ENCODE measurements around the gene NEU1.
A peak's percentile ranks its signal among the peaks of the same experiment; 100 is the strongest.

Gene NEU1

DNA sequence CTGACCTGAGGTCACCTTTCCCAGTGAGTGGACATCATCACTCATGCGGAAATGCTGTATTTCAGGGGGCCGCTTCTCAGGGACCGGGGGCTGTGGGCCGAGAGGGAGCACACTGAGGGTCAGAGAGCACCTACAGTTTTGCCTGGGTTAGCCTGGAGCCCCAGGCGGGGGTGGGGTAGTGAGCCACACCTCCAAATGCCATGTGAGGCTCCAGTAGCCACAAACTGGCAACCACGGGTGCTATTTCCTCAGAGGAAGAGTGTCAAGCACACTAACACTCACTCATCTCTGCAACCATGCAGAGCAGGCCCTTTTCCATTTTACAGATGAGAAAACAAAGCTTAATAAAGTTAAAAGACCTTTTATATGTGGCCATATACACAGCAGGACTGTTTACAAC is 30.2 kb upstream of the NEU1 start:
- no peak for DNase-seq

DNA sequence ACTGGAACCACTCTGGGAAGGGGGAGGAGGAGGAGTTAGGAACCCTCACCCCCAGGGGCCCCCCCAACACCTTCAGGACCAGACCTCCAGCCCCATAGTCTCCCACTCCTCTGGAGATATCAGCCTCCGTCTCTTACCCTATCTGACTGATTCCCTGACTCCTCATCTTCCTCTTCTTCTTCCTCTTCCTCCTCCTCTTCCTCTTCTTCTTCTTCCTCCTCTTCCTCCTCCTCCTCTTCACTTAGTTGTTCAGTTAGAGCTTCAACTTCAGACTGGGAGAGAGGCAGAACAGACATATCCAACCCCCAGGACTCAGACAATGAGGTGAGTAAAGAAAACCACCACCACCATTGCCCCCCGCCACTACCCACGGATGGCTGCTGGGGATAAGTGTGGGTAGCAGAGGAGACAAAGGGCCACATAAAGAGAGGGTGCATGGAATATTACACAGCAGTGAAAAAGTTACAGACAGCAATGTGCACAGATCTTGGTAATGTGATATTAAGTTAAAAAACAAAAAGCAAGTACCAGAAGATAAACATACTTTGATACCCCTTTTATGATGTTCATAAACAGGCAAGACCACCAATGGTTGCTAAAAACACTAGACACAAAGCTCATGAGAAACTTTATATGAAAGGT is 26.8 kb upstream of the NEU1 start:
- DNase-seq = no peak

DNA sequence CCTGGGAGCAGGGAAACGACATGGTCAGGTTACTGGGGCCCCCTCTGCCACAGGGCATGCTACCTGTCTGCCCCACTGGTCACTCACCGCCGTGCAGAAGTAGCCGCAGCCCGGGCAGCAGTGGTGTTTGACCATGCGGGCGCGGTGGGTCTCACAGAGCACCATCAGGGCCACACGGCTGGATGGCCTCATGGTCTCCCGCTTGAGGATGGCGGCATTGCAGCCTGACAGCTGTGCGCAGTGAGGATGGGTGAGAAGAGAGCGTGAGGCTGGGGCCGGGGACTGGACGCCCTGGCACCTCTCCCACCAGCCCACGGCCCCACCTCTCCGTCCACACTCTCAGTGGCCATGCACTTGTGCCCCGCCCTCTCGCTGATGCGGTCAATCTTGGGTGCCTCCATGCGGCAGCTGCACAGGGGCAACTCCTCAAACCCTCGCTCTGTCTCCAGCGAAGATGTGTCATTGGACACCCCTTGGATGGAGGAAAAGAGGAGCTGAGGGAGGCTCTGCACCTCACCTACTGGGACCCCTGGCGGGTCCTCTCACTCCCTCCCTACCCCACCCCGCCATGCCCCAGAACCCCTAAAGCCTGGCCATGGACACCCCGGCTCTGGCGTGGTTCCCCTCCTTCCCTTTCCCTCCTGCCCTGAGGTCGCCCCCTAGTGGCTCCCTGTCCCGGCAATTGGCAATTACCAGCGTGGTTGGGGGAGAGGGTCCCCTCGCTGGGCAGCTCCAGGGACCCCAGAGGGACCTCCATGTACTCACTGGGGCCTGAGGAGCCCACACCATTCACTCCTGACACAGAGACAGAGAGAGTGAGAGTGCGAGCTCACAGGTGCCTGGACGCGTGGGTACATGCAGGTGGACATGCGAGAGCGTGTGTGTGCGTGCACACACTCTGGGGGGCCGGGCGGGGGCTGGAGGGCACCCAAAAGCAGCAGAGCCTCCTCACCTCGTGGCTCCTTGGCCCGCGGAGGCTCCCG is 25.9 kb upstream of the NEU1 start:
- peak; percentile 44 for DNase-seq

DNA sequence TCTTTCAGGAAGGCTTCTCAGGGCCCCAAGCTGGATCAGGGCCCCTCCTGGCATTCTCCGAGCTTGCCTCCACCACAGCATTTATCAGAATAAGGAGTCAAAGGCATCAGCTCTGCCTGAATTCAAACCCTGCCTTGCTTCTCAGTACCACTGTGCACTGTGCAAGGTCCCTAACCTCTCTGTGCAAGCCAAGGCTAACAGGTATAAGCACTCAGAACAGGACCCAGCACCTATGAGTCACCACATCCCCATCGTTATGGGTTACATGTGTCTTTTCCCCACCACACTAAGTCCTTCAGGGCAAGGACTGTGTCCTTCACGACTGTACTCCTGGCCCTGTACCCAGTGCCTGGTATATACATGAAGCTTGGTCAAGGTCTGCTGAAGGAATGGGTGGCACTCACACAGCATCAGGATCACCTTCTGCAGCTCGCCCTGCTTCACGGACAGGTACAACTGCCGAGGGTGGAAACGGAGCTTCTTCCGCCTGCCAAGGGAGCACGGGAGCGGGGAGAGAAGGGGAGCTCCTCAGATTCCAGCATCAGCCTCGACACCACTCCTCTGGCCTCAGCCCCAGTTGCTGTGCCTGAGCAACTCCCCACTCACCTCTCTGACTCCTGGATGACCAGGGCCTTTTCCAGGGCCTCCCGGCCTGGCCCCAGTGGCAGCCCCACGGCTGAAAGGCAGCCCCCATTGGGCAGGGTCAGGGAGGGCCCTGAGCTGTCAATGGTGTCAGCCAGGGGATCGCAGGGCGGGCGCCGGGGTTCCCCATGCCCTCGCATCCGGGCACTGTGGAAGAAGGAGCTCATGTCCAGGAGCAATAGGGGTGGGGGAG is 24.8 kb upstream of the NEU1 start:
- DNase-seq = no peak

DNA sequence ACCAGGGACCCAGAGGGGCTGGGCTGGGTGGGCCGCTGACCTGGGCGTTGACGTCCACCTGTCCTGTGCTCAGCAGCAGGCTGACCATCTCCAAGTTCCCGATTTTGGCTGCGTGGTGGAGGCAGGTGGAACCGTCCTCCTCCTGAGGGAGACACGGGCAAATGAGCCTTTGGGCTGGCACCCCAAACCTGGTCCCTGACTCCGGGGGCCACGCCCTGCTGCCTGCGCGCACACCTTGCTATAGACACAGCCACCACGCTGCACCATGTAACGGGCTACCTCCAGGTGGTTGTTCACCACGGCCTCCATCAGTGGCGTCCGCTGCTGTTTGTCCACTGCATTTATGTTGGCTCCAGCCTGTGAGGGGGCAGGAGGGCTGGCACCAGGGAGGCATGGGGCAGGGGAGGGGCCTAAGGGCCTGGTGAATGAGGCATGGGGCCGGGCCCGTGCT is 23.9 kb upstream of the NEU1 start:
- DNase-seq = no peak

DNA sequence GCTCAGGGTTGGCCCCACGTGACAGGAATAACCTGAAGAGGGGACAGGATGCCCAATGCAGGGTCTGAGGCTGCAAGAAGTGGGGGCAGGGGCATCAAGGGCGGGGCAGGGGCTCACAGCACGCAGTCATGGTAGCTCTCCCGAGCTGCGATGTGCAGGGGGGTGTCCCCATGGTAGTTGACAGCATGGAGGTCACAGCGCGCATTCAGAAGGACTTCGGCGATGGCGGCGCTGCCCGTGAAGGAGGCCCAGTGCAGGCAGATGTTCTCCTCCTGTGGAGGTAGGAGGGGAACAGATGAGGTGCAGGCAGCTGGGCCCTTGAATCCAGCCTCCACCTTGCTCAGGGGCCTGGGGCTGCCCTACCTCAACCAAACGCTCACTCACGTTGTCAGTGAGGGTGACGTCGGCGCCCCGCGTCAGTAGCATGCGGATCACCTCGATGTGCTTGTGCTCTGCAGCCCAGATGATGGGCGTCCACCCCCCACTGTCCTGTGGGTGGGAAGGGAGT is 22.0 kb upstream of the NEU1 start:
- no peak for DNase-seq

DNA sequence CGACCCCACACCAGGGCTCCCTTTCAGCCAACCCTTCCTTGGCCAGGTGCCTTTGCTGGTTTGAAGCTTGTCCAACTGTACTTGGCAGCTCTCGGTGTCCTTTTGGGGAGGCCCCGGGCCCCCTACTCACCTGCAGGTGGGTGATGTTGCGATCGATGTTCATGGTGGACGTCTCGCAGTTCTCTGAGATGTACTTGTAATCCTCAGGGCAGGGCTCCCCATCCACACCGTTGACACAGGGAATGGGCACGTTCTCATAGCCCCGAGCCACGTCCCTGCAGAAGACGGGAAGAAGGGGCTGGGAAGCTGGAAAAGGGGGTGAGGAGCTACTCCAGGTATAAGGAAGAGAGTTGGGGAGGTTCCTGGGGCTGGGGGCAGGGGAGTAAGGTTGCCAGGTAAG is 21.1 kb upstream of the NEU1 start:
- DNase-seq = no peak

DNA sequence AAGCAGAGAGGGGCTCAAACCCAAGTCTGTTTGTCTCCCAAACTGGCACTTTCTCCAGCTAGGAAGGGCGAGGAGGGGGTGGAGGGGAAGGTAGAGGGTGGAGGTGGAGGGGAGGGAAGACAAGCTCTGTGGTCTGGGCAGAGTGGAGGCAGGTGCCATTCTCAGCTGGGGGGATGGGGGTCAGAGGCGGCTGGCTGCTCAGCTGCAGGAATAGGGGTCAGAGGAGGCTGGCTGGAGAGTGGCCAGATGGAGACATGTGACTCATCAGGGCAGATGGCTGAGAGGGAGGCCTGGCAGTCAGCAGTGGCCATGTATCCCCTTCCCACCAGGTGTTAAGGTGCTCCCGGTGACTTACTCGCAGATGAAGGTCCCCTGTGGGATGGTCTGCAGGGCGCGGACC is 19.7 kb upstream of the NEU1 start:
- no peak for DNase-seq

DNA sequence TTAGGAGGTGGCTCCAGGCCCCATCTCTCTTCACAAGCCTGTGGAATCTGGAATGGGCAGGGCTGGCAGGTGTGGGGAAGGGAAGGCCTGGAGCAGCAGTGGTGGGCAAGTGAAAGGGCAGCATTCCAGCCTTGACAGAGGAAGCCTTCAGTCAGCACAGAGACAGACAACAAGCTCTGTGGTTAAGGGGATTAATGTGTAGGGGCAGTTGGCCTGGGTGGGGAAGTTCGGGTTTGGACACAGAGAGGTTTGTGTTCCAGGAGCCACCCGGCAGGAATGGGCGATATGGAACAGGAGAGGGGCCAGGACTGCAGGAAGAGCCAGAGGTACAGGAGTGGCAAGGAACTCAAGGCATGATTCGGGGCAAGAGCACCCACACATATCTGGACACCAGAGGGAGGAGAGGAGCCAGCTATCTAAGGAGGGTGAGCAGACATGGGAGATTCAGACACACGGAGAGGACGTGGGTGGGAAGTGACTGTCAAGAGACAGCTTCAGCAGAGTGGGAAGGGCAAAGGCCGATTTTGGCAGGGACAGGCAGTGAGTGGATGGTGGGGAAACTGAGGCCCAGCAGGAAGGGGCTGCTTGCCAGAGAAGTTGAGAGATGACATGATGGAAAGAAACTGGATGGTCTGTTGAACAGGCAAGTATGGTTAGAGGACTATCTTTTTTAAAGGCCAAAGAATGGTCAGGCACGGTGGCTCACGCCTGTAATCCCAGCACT is 18.7 kb upstream of the NEU1 start:
- DNase-seq = no peak

DNA sequence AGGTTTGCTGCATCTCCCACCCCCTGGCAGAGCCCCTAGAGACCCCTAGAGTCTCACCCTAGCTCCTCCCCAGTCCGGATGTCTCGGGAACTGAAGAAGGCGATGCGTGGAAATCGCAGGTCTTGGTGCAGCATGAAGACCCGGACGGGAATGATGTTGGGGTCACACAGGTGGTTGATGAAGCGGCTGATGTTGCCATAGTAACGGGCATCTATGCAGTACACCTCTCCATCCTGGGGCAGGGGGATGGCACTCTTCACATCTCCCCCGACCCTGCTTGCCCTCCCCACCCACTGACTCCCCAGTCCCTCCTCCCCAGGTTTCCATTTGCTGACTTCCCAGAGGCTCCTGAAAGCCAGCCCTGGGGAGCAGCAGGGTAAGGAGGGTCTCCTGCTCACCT is 18.0 kb upstream of the NEU1 start:
- DNase-seq = no peak

DNA sequence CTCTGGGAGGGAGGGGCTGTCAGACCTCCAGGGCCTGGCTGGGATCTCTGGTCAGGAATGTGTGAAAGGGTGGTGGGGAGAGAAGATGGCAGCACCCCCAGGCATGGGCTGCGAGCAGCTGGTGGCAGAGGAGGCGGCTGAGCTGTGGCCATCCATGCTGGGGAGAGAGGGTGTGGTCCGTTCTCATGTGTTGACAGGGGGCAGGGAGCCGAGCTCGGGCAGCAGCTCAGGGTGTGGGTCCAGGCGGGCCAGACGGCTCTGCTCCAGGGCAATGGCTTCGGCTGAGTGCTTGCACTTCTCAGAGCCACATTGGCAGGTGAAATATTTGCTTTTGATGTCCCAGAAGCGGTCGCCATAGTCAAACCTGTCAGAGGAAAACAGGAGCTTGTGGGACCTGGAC is 17.3 kb upstream of the NEU1 start:
- no peak for DNase-seq

DNA sequence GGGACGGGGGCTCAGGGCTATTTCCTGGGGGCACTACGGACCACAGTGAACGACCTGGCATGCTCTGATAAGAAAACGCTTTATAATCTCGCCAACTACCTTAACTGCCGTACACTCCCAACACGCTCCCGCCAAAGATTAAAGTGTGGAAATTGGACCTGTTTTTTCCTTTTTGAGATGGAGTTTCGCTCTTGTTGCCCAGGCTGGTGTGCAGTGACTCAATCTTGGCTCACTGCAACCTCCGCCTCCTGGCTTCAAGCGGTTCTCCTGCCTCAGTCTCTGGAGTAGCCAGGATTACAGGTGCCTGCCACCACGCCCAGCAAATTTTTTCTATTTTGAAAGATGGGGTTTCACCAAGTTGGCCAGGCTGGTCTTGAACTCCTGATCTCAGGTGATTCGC is 16.5 kb upstream of the NEU1 start:
- DNase-seq = no peak

DNA sequence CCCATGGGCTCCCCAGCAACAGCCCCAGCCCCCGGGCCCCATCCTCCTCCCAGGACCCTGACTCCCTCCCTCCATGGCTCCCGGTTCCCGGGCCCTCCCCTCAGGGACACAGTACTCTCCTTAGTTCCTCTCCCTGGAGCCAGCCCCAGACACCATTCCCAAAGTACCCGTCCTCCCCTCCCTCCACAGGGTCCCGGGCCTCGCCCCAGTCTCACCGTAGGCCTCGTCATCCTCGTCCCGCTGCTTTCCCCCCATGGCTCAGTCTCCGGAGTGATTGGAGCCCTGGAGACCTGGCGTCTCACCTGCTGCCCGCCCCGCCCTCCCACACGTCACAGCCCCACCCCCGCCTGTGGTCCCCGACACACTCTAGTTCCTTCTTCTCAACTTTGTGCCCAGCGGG is 16.1 kb upstream of the NEU1 start, which contains the start of gene SLC44A4:
Gene SLC44A4 (minus strand): TSS at position 272 of the 400 bp plus-strand sequence. CDS start 17 bp downstream, at position 255.
- DNase-seq = no peak

DNA sequence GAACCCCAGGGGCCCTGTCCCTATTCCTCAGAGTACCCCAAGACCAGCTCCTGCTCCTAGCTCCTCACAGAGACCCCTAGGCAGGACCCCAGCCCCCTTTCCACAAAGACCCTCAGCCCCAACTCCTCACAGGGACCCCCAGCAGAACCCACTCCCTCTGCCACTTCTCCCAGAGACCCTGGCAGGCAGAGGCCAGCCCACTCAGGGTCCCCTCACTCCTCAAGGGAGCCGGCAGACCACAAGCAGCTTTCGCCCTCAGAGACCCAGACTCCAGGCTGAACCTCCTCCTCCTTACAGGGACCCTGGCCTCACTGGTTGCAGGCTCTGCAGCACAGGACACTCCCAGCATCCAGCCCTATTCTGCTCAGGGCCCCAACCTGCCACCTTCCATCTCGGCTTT is 15.6 kb upstream of the NEU1 start:
- DNase-seq = no peak

DNA sequence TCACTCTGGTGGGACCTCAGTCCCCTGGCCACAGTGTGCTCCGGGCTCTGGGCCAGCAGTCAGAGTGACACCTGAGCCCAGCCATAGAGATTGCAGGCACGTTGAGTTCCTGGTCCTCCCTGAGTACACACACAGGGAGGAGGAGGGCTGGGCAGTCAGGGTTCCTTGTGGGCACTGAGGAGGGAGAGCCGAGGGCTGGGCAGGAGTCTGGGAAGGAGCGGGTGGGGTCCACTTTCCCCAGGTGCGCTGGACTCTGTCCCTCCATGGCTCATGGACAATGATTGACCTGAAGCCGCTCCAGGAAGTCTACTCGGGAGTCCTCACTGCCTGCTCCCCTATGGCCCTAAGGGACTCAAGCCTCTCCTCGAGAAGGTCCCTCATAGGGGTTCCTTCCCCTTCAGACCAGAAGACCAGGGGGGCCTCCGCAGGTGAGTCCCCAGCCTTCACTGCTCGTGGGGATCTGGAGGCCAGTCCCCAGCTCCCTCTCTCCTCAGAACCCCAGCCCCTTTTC is 15.1 kb upstream of the NEU1 start:
- no peak for DNase-seq

DNA sequence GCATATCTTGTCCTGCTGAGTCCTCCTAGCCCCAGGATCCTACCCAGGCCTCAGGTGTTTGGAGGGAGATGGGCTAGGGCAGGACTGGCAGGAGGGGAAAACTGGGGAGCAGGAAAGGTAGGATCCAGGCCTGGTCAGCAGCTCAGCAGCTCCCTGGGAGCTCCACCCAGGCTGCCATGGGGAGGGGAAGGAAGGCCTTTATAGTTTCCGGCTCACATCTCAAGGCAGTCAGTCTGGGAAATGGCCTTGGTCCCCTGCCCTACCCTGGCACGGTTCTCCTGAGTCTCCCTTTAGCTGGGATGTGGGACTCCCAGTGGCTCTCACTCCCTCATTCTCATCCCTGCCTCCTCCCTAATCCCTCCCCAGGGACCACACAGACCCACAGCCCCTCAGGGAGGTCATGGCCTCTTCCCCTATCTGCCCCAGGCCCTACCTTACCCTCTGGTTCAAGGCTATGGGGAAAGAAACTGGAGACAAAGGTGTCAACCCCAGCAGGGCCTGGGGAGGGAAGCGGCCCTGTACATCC is 14.6 kb upstream of the NEU1 start:
- DNase-seq = no peak

DNA sequence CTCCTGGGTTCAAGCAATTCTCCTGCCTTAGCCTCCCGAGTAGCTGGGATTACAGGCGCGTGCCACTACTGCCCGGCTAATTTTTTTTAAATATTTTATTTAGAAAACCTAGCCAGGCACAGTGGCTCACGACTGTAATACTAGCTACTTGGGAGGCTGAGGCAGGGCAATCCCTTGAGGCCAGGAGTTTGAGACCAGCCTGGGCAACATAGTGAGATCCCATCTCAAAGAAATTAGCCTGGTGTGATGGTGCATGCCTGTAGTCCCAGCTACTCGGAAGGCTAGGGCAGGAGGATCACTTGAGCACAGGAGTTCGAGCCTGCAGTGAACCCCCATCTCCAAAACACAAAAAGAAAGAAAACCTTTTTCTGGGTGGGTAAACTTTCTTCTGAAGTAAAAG is 13.7 kb upstream of the NEU1 start:
- DNase-seq = no peak

DNA sequence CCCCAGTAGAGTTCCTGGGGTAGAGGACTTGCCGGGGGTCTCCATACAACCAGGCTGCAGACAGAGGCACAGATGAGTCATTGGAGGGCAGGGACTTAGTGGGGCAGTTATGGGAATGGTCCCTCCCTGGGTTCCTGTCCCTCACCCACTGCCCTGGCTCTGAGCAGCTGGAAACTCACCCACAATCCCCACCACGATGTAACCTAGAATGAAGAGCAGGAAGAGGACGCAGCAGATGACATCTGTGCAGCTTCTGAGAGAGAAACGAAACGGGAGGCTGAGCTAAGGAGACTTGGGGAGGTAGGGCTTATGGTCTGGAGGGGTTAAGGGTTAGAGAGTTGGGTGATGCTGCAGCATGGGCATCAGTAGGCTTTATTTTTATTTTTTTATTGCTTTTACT is 13.3 kb upstream of the NEU1 start:
- DNase-seq = no peak

DNA sequence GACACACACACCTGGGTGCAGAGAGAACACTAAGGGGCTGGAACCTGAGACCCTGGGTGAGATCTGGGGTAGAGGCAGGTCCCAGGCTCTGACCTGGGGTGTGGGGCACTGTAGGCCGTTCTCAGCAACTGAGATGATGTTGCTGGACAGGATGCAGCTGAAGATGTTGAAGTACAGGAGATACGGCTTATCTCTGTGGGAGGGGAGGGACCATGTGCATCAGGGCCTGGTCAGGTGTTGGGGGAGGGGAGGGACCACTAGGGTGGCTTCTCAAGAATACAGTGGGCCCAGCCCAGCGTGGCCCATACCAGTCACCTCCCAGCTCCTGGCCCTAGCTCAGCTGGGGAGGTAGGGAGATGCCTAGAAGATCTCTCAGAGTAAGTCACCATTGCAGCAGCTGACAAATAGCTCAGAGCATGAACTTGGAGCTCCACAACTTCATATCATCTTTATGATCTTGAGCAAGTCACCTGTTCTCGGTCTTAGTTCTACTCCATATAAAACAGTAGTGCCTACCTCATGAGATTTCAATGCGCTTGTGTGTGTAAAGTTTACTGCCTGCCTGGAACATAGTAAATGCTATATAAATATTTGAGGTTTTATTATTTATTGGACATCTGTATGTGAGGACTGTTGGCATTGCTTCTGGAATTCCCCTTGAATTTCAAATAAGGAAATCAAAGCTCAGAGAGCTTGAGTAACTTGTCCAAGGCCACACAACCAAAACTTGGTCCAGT is 12.4 kb upstream of the NEU1 start:
- DNase-seq = no peak

DNA sequence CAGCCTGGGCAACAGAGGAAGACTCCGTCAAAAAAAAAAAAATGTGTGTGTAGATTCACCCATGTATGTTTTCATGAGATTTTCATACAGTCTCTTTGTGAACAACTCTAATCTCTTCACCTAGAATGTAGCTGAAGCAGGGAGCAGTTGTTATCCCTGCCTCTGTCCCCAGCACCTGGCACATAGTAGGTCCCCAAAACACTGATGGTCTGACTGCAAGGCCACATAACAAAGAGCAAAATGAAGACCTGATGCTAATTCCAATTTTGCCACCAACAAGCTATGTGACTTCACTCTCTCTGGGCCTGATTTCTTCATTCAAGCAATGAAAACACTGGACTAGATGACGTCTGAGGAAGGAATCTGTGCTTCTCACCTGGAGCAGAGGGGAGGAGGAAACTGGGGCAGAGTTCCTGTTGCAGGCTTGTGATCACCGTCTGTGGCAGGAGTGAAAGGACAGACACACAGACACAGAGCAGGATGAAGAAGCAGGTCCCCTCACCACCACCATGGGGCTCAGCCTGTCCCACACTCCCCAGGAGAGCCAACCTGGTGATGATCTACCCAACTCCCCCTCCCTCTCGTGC is 11.6 kb upstream of the NEU1 start:
- no peak for DNase-seq

Data from effector CD8-positive, alpha-beta T cell (primary cell).